K562 (cell line): ENCODE data around the gene NEU1. TPM values are rescaled to one million over a fixed set of nuclear protein-coding genes. Genes with fewer than 3 reads are reported as not detected.

Source experiments
- CLOCK ChIP-seq: fragments of 250-450 bp; sonication (Bioruptor Pico); IDR thresholded peaks from 2 replicates; pipeline ENCODE4 v1.4.0; 2020; ENCODE audit warnings: mild to moderate bottlenecking, moderate library complexity, borderline replicate concordance
- FOXA3 ChIP-seq, 2 experiments: fragments of 450-650 bp in 1 of 2; sonication (generic) in 1 of 2; formaldehyde crosslinking; IDR thresholded peaks in 1 of 2; conservative IDR thresholded peaks in 1 of 2; 2 replicates each; pipeline versions ENCODE4 v1.4.0 to v1.8.0; 2020 to 2022; ENCODE audit warnings: mild to moderate bottlenecking in 2 of 2, missing genetic modification reagents in 1 of 2
- GABPB1 ChIP-seq: sonication (generic); formaldehyde crosslinking; IDR thresholded peaks from 2 replicates; pipeline ENCODE4 v1.8.0; 2022; ENCODE audit warnings: mild to moderate bottlenecking, missing genetic modification reagents
- KDM5B ChIP-seq: fragments of 200-600 bp; sonication (generic); IDR thresholded peaks from 2 replicates; pipeline ENCODE4 v1.6.1; 2012; ENCODE audit warnings: low read depth, mild to moderate bottlenecking, moderate library complexity, low read length, control low read depth, inconsistent platforms; ENCODE audit not compliant: insufficient replicate concordance
- MBD2 ChIP-seq: sonication (generic); IDR thresholded peaks from 2 replicates; pipeline ENCODE4 v1.6.1; 2016; ENCODE audit warnings: low read depth, borderline replicate concordance
- MED1 ChIP-seq: sonication (generic); formaldehyde crosslinking; IDR thresholded peaks from 2 replicates; pipeline ENCODE4 v1.8.1; 2023; ENCODE audit warnings: missing genetic modification reagents, borderline replicate concordance
- MIER1 ChIP-seq: fragments of 450-650 bp; IDR thresholded peaks from 2 replicates; pipeline ENCODE4 v1.6.1; 2016; ENCODE audit warnings: antibody characterized with exemption, mild to moderate bottlenecking, low read depth
- NCOA2 ChIP-seq, 2 experiments: fragments of 450-650 bp; IDR thresholded peaks; 2 replicates each; pipeline ENCODE4 v1.6.1; 2018; ENCODE audit warnings: mild to moderate bottlenecking in 2 of 2, moderate library complexity in 1 of 2; ENCODE audit not compliant: partially characterized antibody in 2 of 2
- NR4A1 ChIP-seq, 2 experiments: fragments of 250-450 bp in 1 of 2; fragments of 450-650 bp in 1 of 2; sonication (Bioruptor Pico) in 1 of 2; IDR thresholded peaks; 2 replicates each; pipeline versions ENCODE4 v1.4.0 to v1.6.1; 2016 to 2020; ENCODE audit warnings: mild to moderate bottlenecking in 2 of 2, missing compliant biosample characterization in 1 of 2, missing genetic modification characterization in 1 of 2, moderate library complexity in 1 of 2
- PREB ChIP-seq: sonication (generic); formaldehyde crosslinking; IDR thresholded peaks from 2 replicates; pipeline ENCODE4 v1.8.1; 2023; ENCODE audit warnings: mild to moderate bottlenecking, missing genetic modification reagents
- RFX1 ChIP-seq: fragments of 450-650 bp; IDR thresholded peaks from 2 replicates; pipeline ENCODE4 v1.6.1; 2016; ENCODE audit warnings: mild to moderate bottlenecking, moderate library complexity
- SMAD1 ChIP-seq: fragments of 150-350 bp; IDR thresholded peaks from 2 replicates; pipeline ENCODE4 v1.6.1; 2014; ENCODE audit warnings: low read length, low read depth; ENCODE audit not compliant: partially characterized antibody
- SMAD3 ChIP-seq: fragments of 450-650 bp; formaldehyde crosslinking; conservative IDR thresholded peaks from 2 replicates; pipeline ENCODE4 v1.4.0; 2020; ENCODE audit warnings: mild to moderate bottlenecking
- TAL1 ChIP-seq: fragments of 450-650 bp; IDR thresholded peaks from 2 replicates; pipeline ENCODE4 v1.6.1; 2016; ENCODE audit warnings: mild to moderate bottlenecking
- U2AF2 ChIP-seq: fragments of 200-400 bp; formaldehyde crosslinking; optimal IDR thresholded peaks from 2 replicates; pipeline ENCODE3; 2017; ENCODE audit warnings: low read depth, mild to moderate bottlenecking, low read length
- XRCC5 ChIP-seq: fragments of 200-400 bp; formaldehyde crosslinking; IDR thresholded peaks from 2 replicates; pipeline ENCODE4 v1.6.1; 2017; ENCODE audit warnings: low read depth, mild to moderate bottlenecking, low read length
- ZFPM2 ChIP-seq: fragments of 250-450 bp; sonication (Bioruptor Pico); IDR thresholded peaks from 2 replicates; pipeline ENCODE4 v1.5.1; 2022; ENCODE audit warnings: mild to moderate bottlenecking
- ZNF12 ChIP-seq: sonication (generic); formaldehyde crosslinking; IDR thresholded peaks from 2 replicates; pipeline ENCODE4 v1.4.0; 2020; ENCODE audit warnings: mild to moderate bottlenecking, missing genetic modification reagents
- polyA plus RNA-seq, 8 experiments: library from polyadenylated mRNA; depleted of rRNA in 4 of 8; stranded (reverse) in 5 of 8; unstranded in 3 of 8; fragments of >200 nt; fragmentation: Nextera tagmentation in 2 of 8; fragmentation: Illumina TruSeq in 1 of 8; extraction: Ambion mirVana in 2 of 8; extraction: Trizol in 1 of 8; gene quantifications; 2 replicates each; pipeline versions ENCODE4 v1.2.1 to v1.2.3, GENCODE V29; 2011 to 2014; ENCODE audit warnings: inconsistent platforms in 1 of 8, missing spikeins in 1 of 8
- total RNA-seq, 7 experiments: library from RNA; depleted of rRNA in 6 of 7; stranded (reverse); fragments of >200 nt in 6 of 7; fragmentation: Illumina TruSeq in 2 of 7; extraction: Trizol in 2 of 7; gene quantifications; 2 replicates each; pipeline versions ENCODE4 v1.2.1 to v1.2.3, GENCODE V29; 2011 to 2021; ENCODE audit warnings: low replicate concordance in 1 of 7
- TF ChIP-seq, protein P1 (sequence below): fragments of 250-450 bp; sonication (Bioruptor Pico); IDR thresholded peaks from 2 replicates; pipeline ENCODE4 v1.5.0; 2021; ENCODE audit warnings: mild to moderate bottlenecking, borderline replicate concordance
- TF ChIP-seq, protein P2 (sequence below): fragments of 450-650 bp; IDR thresholded peaks from one replicate; pipeline ENCODE4 v1.6.1; 2018; ENCODE audit warnings: mild to moderate bottlenecking, moderate library complexity; ENCODE audit not compliant: partially characterized antibody

Gene NEU1
- total and polyA plus RNA-seq, 9 of the 15 experiments (the other 6 are each of a cell fraction or from before 2014, with no cell fraction given) = 14.8 to 67.8 (median 51.0) TPM

- TF ChIP-seq PREB (peak; percentile 68; the same call in 1 of the 2 replicates), MBD2 (no peak), TAL1 (no peak), RFX1 (no peak), SMAD3 (CRISPR knock-in tag) (no peak), XRCC5 (no peak), GABPB1 (CRISPR knock-in tag) (peak; percentile 51), NR4A1 (CRISPR knock-in tag; IDR thresholded peaks at IDR 0.05) (no peak), NR4A1 (tag; IDR thresholded peaks at IDR 0.05) (peak; percentile 65; the same call in 1 of the 2 replicates), ZNF12 (CRISPR knock-in tag) (no peak; the same call in 1 of the 2 replicates), MIER1 (no peak), U2AF2 (no peak), SMAD1 (peak; percentile 76), CLOCK (CRISPR knock-in tag) (no peak), ZFPM2 (no peak), NCOA2 (IDR thresholded peaks at IDR 0.05; ENCODE audit: partially characterized antibody in 2 of 2) (no peak), FOXA3 (CRISPR knock-in tag; conservative IDR thresholded peaks at IDR 0.05 in 1 of 2, IDR thresholded peaks at IDR 0.05 in 1 of 2) (no peak), MED1 (no peak), KDM5B (peak; percentile 42)
- TF ChIP-seq, protein P1, sequence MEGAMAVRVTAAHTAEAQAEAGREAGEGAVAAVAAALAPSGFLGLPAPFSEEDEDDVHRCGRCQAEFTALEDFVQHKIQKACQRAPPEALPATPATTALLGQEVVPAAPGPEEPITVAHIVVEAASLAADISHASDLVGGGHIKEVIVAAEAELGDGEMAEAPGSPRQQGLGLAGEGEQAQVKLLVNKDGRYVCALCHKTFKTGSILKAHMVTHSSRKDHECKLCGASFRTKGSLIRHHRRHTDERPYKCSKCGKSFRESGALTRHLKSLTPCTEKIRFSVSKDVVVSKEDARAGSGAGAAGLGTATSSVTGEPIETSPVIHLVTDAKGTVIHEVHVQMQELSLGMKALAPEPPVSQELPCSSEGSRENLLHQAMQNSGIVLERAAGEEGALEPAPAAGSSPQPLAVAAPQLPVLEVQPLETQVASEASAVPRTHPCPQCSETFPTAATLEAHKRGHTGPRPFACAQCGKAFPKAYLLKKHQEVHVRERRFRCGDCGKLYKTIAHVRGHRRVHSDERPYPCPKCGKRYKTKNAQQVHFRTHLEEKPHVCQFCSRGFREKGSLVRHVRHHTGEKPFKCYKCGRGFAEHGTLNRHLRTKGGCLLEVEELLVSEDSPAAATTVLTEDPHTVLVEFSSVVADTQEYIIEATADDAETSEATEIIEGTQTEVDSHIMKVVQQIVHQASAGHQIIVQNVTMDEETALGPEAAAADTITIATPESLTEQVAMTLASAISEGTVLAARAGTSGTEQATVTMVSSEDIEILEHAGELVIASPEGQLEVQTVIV (CRISPR knock-in tag) = no peak
- TF ChIP-seq, protein P2, sequence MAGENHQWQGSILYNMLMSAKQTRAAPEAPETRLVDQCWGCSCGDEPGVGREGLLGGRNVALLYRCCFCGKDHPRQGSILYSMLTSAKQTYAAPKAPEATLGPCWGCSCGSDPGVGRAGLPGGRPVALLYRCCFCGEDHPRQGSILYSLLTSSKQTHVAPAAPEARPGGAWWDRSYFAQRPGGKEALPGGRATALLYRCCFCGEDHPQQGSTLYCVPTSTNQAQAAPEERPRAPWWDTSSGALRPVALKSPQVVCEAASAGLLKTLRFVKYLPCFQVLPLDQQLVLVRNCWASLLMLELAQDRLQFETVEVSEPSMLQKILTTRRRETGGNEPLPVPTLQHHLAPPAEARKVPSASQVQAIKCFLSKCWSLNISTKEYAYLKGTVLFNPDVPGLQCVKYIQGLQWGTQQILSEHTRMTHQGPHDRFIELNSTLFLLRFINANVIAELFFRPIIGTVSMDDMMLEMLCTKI = no peak
These were observed 41.2 kb downstream of the NEU1 start (continued) for GRCh38 chr6:31821301-31822035.
